GM18526 (cell line): Measurements from ENCODE around the gene SDCBP2.

Source experiments
- POLR2A ChIP-seq: IDR thresholded peaks from 3 replicates; pipeline ENCODE4 v1.6.1; 2011; ENCODE audit not compliant: insufficient read length; ENCODE audit errors: extremely low read depth

SDCBP2 gene

GRCh38 chr20:1267809-1268374 is 61.0 kb downstream of the SDCBP2 start:
- TF ChIP-seq POLR2A, result no peak

- no peak for TF ChIP-seq POLR2A
These were observed 61.8 kb downstream of the SDCBP2 start for GRCh38 chr20:1267161-1267560.

- no peak for TF ChIP-seq POLR2A
These were observed 62.6 kb downstream of the SDCBP2 start, which contains the start of gene SNPH for GRCh38 chr20:1266167-1266973. TSS of gene SNPH (plus strand) at chr20:1266294. CDS start at chr20:1296240, 29,946 bp downstream.

GRCh38 chr20:1265916-1266166 is 63.1 kb downstream of the SDCBP2 start:
- TF ChIP-seq POLR2A, result no peak

GRCh38 chr20:1265226-1265915 is 63.6 kb downstream of the SDCBP2 start:
- TF ChIP-seq POLR2A, result no peak

- TF ChIP-seq POLR2A, result no peak
These were observed 64.2 kb downstream of the SDCBP2 start for GRCh38 chr20:1264727-1265126.

GRCh38 chr20:1263853-1264252 is 65.1 kb downstream of the SDCBP2 start:
- TF ChIP-seq POLR2A, result no peak
